GM21526 (cell line): Measurements from ENCODE around the gene ATN1.
"Not testable (repeated sequence)": the region's sequence is repeated elsewhere in the genome, so short reads cannot be mapped to it uniquely, and the experiment has no call there.

Experiments
- ATAC-seq: cut with Tn5 transposase; IDR thresholded peaks from one replicate; pipeline ENCODE4 v1.9.1; 2021; ENCODE audit warnings: moderate library complexity; ENCODE audit not compliant: unreplicated experiment, low FRiP score

Gene ATN1, protein sequence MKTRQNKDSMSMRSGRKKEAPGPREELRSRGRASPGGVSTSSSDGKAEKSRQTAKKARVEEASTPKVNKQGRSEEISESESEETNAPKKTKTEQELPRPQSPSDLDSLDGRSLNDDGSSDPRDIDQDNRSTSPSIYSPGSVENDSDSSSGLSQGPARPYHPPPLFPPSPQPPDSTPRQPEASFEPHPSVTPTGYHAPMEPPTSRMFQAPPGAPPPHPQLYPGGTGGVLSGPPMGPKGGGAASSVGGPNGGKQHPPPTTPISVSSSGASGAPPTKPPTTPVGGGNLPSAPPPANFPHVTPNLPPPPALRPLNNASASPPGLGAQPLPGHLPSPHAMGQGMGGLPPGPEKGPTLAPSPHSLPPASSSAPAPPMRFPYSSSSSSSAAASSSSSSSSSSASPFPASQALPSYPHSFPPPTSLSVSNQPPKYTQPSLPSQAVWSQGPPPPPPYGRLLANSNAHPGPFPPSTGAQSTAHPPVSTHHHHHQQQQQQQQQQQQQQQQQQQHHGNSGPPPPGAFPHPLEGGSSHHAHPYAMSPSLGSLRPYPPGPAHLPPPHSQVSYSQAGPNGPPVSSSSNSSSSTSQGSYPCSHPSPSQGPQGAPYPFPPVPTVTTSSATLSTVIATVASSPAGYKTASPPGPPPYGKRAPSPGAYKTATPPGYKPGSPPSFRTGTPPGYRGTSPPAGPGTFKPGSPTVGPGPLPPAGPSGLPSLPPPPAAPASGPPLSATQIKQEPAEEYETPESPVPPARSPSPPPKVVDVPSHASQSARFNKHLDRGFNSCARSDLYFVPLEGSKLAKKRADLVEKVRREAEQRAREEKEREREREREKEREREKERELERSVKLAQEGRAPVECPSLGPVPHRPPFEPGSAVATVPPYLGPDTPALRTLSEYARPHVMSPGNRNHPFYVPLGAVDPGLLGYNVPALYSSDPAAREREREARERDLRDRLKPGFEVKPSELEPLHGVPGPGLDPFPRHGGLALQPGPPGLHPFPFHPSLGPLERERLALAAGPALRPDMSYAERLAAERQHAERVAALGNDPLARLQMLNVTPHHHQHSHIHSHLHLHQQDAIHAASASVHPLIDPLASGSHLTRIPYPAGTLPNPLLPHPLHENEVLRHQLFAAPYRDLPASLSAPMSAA (N-terminal part only)

DNA sequence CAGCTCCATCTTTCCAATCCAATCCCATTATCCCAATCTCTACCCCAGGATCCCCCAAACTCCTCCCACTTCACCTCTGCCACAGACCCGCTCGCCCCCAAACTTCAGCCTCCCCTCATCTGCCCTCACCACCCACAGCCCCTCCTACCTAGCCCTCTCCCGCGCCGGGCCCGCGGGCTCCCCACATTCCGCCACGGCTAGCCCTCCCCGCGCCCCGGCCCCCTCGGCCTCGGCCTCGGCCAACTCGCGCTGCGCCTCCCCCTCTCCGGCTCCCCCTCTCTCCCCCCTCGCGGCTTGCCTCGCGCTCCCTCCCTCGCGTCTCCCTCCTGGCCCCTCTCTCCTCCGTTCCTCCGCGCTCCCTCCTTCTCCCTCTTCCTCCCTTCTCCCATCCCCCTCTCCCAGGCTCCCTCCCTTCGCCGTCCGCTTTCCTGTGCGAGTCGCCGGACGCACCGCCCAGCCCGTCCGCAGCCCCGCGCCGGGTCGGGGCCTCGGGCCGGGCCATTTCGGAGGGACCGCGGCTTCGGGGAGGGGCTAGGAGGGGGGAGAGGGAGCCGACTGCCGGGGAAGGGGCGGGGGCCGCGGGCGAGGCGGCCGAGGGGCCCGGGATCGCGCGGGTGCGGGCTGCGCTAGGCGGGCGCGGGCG lies at the start of gene ATN1:
TSS of gene ATN1 (plus strand) at position 581 of the 643 bp plus-strand sequence. CDS start 6,043 bp downstream, outside the sequence.
- ATAC-seq, result no peak

DNA sequence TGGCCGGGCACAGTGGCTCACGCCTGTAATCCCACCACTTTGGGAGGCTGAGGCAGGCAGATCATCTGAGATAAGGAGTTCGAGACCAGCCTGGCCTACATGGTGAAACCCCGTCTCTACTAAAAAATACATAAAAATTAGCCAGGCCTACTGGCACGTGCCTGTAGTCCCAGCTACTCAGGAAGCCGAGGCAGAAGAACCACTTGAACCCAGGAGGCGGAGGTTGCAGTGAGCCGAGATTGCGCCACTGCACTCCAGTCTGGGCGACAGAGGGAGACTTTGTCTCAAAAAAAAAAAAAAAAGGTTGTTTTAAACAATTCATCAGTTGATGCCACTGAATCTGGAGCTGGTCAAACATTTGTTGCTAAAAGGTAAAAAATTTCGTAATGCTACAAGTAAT lies 47.9 kb upstream of the ATN1 start:
- ATAC-seq, result not testable (repeated sequence)

DNA sequence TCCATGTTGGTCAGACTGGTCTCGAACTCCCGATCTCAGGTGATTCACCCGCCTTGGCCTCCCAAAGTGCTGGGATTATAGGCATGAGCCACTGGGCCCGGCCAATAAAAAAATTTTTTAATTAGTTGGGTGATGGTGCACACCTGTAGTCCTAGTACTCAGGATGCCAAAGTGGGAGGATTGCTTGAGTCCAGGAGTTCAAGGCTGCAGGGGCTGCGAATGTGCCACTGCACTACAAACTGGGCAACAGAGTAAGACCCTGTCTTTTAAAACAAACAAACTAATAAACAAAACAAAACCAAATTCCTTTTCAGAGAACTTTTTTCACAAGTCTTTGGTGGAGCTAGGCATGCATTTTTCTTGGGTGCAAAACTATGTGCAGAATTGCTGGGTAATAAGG lies 44.5 kb upstream of the ATN1 start:
- no peak for ATAC-seq

DNA sequence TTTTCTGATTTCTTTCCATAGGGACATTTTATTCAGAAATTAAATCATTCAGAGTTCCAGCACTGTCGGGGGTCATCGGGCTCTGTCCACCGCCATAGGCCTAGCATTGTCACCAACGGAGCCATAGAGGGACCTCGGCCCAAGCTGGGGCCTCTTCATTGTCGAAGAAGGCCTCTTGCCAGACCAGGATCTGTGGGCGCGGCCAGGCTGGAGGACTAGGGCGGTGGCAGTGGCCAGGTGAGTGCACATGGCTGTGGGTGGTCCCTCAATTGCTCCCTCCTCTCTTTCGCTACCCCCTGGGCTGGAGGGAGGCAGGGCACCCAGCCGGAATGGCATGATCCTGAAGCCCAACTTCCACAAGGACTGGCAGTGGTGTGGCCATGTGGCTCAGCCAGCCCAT lies 44.1 kb upstream of the ATN1 start:
- no peak for ATAC-seq

DNA sequence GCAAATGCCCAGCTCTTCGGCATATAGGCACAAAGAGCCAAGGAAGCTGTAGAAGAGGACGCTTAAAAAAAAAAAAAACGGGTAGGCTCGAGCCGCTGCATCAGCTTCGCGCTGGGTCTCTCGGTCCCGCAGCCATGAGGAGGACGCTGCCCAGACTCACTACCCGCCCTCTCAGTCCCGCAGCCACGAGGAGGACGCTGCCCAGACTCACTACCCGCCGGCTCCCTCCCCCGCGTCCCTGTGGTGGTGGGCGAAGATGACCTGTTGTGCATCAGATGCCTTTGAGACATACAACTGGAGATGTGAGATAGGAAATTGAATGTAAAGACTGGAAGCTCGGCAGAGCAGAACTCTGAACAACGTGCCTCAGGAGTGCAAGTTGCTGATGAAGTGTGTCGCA lies 43.2 kb upstream of the ATN1 start:
- ATAC-seq, result no peak

DNA sequence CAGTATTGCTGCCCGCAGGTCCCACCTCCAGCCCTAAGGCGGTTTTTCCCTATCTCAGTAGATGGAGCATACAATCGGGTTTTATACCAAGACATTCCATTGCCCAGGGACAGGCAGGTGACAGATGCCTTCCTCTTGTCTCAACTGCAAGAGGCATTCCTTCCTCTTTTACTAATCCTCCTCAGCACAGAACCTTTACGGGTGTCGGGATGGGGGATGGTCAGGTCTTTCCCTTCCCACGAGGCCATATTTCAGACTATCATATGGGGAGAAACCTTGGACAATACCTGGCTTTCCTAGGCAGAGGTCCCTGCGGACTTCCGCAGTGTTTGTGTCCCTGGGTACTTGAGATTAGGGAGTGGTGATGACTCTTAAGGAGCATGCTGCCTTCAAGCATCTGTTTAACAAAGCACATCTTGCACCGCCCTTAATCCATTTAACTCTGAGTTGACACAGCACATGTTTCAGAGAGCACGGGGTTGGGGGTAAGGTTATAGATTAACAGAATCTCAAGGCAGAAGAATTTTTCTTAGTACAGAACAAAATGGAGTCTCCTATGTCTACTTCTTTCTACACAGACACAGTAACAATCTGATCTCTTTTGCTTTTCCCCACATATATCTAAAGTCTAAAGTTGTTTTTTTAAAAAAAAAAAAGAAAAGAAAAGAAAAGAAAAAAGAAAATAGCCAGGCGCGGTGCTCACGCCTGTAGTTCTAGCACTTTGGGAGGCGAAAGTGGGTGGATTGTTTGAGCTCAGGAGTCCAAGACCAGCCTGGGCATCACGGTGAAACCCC lies 41.4 kb upstream of the ATN1 start:
- ATAC-seq, result not testable (repeated sequence)

DNA sequence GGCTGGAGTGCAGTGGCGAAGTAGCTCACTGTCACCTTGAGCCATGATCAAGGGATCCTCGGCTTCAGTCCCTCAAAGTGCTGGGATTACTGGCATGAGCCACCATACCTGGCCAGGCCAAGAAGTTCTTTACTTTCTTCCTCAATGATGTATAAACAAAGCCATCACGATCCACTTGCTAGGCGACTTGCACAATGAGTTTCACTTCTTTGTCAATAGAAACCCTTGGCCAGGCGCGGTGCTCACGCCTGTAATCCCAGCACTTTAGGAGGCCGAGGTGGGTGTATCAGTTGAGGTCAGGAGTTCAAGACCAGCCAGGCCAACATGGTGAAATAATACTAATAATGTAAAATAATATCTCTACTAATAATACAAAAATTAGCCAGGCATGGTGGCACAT lies 40.3 kb upstream of the ATN1 start:
- no peak for ATAC-seq

DNA sequence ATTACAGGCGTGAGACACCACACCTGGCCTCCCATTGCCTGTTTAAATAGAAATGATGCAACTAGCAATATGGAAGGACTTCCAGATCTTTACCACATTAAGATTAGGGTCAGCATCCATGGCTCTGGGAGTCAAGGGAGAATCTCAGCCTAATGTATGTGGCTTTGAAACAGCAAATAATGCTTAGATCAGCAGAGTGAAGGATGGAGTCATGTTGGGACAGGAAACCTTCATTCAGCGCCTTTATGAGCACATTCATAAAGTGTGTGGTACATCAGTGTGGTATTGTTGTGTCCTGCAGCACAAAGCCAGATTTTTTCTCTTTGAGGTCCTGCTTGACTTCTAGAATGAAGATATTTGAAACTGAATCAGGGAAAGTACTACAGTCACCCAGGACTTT lies 39.4 kb upstream of the ATN1 start:
- ATAC-seq, result no peak

DNA sequence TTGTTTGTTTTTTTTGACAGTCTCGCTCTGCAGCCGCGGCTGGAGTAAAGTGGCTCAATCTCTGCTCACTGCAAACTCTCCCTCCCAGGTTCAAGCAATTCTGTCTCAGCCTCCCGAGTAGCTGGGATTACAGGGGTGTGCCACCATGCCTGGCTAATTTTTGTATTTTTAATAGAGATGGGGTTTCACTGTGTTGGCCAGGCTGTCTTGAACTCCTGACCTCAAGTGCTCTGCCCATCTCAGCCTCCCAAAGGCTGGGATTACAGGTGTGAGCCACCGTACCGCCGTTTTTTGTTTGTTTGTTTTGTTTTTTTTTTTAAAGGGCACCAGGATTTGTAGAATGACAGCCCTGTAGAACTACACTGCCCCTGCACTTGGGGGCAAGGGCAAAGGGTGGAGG lies 39.0 kb upstream of the ATN1 start:
- ATAC-seq, result not testable (repeated sequence)

DNA sequence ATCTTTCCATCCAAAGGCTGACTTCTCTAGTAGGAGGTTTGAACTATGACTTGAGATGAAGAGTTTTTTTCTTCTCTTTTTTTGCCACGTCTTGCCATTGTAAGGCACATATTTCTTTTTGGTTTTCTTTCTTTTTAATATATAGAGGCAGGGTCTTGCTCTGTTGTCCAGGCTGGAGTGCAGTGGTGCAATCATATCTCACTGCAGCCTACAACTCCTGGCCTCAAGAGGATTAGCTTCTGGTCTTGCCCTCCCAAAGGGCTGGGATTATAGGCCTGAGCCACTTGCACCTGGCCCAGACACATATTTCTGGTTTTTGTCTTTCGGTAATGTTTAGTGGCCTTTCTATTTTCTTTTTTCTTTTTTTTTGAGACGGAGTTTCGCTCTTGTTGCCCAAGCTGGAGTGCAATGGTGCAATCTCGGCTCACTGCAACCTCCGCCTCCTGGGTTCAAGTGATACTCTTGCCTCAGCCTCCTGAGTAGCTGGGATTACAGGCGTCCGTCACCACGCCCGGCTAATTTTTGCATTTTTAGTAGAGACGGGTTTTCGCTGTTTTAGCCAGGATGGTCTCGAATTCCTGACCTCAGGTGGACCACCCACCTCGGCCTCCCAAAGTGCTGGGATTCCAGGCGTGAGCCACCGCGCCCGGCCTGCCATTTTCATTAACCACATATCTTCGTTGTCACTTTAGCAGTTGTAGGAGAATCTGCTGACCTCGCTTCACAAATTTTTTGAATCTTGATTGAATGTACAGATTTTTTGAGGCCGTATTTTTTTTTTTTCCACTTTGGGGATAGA lies 37.8 kb upstream of the ATN1 start:
- not testable (repeated sequence) for ATAC-seq

DNA sequence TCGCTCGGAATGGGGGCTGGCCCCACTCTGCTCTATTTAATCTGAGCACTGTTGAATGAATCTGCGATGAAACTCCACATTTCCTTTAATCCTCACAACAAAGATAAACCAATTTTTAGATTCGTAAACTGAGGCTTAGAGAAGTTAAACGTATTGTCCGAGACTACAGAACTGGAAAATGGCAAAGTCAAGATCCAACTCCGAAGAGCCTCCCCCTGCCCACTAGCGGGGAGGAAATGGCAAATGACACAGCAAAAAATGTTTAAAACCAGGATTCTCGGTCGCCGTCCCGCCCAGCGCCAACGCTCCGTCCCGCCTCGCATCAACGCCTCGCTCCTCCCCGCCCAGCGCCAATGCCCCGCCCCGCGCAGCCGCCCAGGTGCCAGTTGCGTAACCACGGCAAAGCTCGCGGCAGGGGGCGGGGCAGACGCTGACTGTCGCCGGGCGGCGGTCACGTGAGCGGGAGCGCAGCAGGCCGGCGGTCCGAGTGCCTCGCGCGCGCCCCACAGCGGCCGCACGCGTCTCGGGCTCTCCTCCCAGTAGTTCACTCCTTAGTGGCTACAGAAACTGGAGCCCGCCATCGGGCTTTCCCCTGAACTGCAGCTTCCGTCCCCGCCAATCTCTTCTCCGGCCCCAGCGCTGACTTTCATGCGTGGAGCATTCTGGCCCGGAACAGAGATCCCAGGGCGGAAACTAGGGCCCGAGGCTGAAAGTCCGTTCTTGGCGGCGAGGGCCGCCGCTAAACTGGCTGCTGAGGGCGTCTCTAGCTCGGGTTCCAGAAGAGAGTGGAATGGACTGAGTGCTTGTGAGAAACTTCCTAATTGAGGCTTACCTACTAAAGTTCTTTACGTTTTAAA lies 36.7 kb upstream of the ATN1 start:
- ATAC-seq, result peak; percentile 88

DNA sequence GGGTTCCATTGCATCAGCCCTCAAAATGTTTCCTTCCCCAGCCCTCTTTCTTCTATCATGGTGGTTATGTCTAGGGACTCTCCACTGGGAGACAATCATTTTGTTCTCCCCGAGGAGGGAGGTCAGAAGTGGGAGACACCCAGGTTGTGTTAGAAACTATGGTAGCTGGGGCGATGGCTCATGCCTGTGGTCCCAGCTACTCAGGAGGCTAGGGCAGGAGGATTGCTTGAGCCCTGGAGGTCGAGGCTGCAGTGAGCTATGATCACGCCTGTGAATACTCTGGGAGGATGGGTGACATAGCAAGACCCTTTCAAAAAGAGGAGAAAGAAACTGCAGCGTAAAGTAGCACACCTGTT lies 36.1 kb upstream of the ATN1 start:
- ATAC-seq, result no peak

DNA sequence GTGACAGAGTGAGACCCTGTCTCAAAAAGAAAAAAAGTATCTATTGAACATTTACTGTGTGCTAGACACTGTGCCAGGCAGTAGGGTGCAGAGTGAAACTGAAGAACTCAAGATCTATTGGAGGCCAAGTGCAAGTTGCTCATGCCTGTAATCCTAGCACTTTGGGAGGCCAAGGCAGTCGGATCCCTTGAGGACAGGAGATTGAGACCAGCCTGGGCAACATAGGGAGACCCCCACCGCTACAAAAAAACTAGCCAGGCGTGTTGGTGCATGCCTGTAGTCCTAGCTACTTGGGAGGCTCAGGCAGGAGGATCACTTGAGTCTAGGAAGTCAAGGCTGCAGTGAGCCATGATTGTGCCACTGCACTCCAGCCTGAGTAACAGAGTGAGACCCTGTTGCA lies 35.1 kb upstream of the ATN1 start:
- not testable (repeated sequence) for ATAC-seq

DNA sequence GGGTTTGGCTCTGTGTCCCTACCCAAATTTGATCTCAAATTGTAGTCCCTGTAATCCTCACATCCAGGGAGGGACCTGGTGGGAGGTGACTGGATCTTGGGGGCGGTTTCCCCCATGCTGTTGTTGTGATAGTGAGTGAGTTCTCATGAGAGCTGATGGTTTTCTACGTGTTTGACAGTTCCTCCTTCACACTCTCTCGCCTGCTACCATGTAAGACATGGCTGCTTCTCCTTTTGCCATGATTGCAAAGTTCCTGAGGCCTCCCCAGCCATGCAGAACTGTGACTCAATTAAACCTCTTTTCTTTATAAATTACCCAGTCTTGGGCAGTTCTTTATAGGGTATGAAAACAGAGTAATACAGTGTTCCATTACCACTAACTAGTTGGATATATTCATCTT lies 33.4 kb upstream of the ATN1 start:
- ATAC-seq, result no peak

DNA sequence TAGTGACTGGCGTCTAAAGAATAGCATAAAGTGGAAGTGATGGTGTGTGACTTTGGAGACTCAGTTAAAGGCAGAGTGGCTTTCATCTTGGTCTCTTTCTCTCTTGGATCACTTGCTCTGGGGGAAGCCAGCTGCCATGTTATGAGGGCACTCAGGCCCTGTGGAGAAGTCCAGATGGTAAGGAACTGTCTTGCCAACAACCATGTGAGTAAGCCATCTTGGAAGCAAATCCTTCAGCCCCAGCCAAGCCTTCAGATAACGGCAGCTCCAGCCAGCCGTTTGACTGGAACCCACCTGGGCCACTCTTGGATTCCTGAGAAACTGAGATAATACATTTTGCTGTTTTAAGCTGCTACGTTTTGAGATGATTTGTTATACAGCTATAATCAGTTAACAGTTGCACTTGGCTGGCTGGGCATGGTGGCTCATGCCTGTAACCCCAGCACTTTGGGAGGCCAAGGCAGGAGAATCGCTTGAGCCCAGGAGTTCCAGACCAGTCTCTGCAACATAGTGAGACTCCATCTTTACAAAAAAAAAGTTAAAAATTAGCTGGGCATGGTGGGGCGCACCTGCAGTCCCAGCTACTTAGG lies 30.8 kb upstream of the ATN1 start:
- no peak for ATAC-seq

DNA sequence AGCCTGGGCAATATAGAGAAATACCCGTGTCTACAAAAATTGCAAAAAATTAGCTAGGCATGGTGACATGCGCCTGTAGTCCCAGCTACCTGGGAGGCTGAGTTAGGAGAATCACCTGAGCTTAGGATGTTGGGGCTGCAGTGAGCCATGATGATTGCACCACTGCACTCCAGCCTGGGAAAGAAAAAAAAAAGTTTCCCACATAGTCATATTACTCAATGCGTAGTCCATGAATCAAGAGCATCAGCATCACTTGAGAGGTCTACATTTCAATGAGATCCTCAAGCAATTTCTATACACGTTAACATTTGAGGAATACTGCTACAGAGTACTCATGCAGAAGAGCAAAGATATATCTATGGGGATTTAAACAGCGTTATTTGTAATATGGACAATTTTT lies 28.3 kb upstream of the ATN1 start:
- no peak for ATAC-seq

DNA sequence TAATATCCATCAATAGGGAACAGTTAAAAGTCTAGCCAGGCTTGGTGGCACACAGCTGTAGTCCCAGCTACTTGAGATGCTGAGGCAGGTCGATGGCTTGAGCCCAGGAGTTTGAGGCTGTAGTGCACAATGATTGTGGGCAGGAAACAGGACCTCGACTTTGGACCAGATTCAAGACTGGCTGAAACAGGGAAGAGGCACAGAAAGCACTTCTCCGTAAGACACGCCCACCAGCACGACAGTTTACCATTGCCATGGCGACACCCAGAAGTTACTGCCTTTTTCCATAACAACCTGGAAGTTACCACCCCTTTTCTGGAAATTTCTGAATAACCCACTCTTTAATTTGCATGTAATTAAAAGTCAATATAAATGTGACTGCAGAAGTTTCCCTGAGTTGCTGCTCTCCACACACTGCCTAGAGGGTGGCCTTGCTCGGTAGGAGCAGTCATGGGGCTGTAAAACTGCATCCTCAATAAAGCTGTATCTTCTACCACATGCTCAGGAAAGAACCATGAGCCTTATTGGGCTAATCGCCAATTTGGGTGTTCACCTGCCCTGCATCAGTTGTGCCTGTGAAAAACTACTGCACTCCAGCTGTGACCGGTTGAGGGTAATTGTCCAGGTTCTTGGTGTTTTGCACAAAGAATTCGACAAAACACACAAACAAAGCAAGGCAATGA lies 27.8 kb upstream of the ATN1 start:
- no peak for ATAC-seq
